HepG2 (cell line): ENCODE data around the gene GIPC1. TPM values are rescaled to one million over a fixed set of nuclear protein-coding genes. Genes with fewer than 3 reads are reported as not detected.

Experiments
- ELF4 ChIP-seq: sonication (generic); formaldehyde crosslinking; IDR thresholded peaks from 2 replicates; pipeline ENCODE4 v1.5.0; 2020; ENCODE audit warnings: missing genetic modification reagents, mild to moderate bottlenecking, moderate library complexity, borderline replicate concordance
- RFX5 ChIP-seq: IDR thresholded peaks from 2 replicates; pipeline ENCODE4 v1.6.1; 2011; ENCODE audit warnings: low read depth, low read length, improper control_type of control experiment
- SETDB1 ChIP-seq: sonication (generic); formaldehyde crosslinking; IDR thresholded peaks from 2 replicates; pipeline ENCODE4 v1.5.1; 2020; ENCODE audit warnings: missing genetic modification reagents, mild to moderate bottlenecking, borderline replicate concordance
- ZMYM3 ChIP-seq: sonication (generic); formaldehyde crosslinking; IDR thresholded peaks from 2 replicates; pipeline ENCODE4 v1.5.1; 2020; ENCODE audit warnings: mild to moderate bottlenecking, missing genetic modification reagents
- ZNF33B ChIP-seq: sonication (generic); formaldehyde crosslinking; IDR thresholded peaks from 2 replicates; pipeline ENCODE4 v1.5.1; 2020; ENCODE audit warnings: mild to moderate bottlenecking, missing genetic modification reagents
- polyA plus RNA-seq, 8 experiments: library from polyadenylated mRNA; depleted of rRNA in 3 of 8; stranded (reverse) in 7 of 8; unstranded in 1 of 8; fragments of >200 nt; fragmentation: Illumina TruSeq in 4 of 8; extraction: Trizol in 4 of 8; gene quantifications; 2 replicates each; pipeline versions ENCODE4 v1.2.1 to v1.2.3, GENCODE V29; 2011 to 2016; ENCODE audit warnings: low read depth in 4 of 8, missing spikeins in 1 of 8, mixed read lengths in 1 of 8; ENCODE audit not compliant: insufficient read depth in 1 of 8
- total RNA-seq, 5 experiments: library from RNA; depleted of rRNA; stranded (reverse); fragments of >200 nt; fragmentation: Illumina TruSeq; extraction: Trizol; gene quantifications; 2 replicates each; pipeline ENCODE4 v1.2.3, GENCODE V29; 2016; ENCODE audit warnings: low read depth in 1 of 5
- TF ChIP-seq, protein P1 (sequence below): sonication (generic); formaldehyde crosslinking; IDR thresholded peaks from 2 replicates; pipeline ENCODE4 v1.8.0; 2022; ENCODE audit warnings: mild to moderate bottlenecking, missing genetic modification reagents; ENCODE audit not compliant: insufficient replicate concordance
- TF ChIP-seq, protein P2 (sequence below): sonication (generic); formaldehyde crosslinking; IDR thresholded peaks from 2 replicates; pipeline ENCODE4 v1.5.0; 2020; ENCODE audit warnings: missing genetic modification reagents
- TF ChIP-seq, protein P3 (sequence below): sonication (generic); formaldehyde crosslinking; IDR thresholded peaks from 2 replicates; pipeline ENCODE4 v1.5.0; 2020; ENCODE audit warnings: mild to moderate bottlenecking, missing genetic modification reagents
- TF ChIP-seq, protein P4 (sequence below): fragments of 450-650 bp; IDR thresholded peaks from 2 replicates; pipeline ENCODE4 v1.6.1; 2016
- TF ChIP-seq, protein P5 (sequence below): sonication (generic); formaldehyde crosslinking; IDR thresholded peaks from 2 replicates; pipeline ENCODE4 v1.8.0; 2022; ENCODE audit warnings: missing genetic modification reagents, mild to moderate bottlenecking, moderate library complexity, borderline replicate concordance
- TF ChIP-seq, protein P6 (sequence below): sonication (generic); formaldehyde crosslinking; IDR thresholded peaks from 2 replicates; pipeline ENCODE4 v1.4.0; 2020; ENCODE audit warnings: missing genetic modification reagents

GIPC1 gene
- total and polyA plus RNA-seq, 2 of the 13 experiments (the other 11 are each of a cell fraction or from before 2014, with no cell fraction given): 27.1 to 48.1 TPM

DNA sequence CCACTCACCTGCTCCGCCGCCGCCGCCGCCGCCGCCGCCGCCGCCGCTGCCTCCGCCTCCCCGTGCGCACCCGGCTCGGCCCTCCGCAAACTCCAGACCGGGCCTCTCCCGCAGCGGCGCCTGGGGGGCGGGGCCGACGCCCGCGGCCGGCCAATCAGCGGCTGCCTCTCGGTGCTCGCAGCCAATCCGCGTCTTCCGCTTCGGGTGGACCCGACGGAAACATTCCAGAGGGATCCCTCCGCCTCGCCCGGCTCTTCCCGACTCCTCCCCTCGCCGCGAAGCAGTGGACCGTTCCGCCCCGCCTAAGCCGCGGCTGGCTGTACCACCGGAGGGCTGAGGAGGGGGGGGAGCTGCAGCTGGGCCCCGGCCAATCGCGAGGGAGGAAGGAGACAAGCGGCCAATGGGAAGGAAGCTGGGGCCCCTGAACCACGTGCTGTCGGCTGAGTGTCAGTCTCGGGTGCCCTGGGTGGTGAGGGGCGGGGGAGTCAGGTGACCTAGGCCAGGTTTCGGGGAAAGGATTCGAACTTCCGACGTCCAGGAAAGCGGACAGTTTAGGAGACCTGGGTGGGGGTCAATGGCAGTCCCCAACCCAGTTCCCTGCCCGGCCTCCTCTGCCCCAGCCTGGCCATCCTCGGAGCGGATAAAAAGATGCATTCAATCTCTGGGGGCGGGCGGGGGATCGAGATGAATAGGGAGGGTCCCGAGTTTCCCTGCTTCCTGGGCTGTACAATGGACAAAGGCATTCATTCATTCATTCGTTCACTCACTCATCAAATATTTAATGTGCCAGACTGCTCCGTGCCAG is at the start of gene GIPC1 (continued):
- TF ChIP-seq, protein P1, sequence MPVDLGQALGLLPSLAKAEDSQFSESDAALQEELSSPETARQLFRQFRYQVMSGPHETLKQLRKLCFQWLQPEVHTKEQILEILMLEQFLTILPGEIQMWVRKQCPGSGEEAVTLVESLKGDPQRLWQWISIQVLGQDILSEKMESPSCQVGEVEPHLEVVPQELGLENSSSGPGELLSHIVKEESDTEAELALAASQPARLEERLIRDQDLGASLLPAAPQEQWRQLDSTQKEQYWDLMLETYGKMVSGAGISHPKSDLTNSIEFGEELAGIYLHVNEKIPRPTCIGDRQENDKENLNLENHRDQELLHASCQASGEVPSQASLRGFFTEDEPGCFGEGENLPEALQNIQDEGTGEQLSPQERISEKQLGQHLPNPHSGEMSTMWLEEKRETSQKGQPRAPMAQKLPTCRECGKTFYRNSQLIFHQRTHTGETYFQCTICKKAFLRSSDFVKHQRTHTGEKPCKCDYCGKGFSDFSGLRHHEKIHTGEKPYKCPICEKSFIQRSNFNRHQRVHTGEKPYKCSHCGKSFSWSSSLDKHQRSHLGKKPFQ (CRISPR knock-in tag): no peak
- TF ChIP-seq SETDB1 (CRISPR knock-in tag): no peak
- no peak for TF ChIP-seq ELF4 (CRISPR knock-in tag)
- TF ChIP-seq, protein P2, sequence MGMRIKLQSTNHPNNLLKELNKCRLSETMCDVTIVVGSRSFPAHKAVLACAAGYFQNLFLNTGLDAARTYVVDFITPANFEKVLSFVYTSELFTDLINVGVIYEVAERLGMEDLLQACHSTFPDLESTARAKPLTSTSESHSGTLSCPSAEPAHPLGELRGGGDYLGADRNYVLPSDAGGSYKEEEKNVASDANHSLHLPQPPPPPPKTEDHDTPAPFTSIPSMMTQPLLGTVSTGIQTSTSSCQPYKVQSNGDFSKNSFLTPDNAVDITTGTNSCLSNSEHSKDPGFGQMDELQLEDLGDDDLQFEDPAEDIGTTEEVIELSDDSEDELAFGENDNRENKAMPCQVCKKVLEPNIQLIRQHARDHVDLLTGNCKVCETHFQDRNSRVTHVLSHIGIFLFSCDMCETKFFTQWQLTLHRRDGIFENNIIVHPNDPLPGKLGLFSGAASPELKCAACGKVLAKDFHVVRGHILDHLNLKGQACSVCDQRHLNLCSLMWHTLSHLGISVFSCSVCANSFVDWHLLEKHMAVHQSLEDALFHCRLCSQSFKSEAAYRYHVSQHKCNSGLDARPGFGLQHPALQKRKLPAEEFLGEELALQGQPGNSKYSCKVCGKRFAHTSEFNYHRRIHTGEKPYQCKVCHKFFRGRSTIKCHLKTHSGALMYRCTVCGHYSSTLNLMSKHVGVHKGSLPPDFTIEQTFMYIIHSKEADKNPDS (CRISPR knock-in tag): no peak
- TF ChIP-seq, protein P3, sequence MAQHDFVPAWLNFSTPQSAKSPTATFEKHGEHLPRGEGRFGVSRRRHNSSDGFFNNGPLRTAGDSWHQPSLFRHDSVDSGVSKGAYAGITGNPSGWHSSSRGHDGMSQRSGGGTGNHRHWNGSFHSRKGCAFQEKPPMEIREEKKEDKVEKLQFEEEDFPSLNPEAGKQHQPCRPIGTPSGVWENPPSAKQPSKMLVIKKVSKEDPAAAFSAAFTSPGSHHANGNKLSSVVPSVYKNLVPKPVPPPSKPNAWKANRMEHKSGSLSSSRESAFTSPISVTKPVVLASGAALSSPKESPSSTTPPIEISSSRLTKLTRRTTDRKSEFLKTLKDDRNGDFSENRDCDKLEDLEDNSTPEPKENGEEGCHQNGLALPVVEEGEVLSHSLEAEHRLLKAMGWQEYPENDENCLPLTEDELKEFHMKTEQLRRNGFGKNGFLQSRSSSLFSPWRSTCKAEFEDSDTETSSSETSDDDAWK (CRISPR knock-in tag): no peak
- TF ChIP-seq, protein P4, sequence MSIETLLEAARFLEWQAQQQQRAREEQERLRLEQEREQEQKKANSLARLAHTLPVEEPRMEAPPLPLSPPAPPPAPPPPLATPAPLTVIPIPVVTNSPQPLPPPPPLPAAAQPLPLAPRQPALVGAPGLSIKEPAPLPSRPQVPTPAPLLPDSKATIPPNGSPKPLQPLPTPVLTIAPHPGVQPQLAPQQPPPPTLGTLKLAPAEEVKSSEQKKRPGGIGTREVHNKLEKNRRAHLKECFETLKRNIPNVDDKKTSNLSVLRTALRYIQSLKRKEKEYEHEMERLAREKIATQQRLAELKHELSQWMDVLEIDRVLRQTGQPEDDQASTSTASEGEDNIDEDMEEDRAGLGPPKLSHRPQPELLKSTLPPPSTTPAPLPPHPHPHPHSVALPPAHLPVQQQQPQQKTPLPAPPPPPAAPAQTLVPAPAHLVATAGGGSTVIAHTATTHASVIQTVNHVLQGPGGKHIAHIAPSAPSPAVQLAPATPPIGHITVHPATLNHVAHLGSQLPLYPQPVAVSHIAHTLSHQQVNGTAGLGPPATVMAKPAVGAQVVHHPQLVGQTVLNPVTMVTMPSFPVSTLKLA: peak; percentile 79
- TF ChIP-seq RFX5: peak; percentile 68
- TF ChIP-seq, protein P5, sequence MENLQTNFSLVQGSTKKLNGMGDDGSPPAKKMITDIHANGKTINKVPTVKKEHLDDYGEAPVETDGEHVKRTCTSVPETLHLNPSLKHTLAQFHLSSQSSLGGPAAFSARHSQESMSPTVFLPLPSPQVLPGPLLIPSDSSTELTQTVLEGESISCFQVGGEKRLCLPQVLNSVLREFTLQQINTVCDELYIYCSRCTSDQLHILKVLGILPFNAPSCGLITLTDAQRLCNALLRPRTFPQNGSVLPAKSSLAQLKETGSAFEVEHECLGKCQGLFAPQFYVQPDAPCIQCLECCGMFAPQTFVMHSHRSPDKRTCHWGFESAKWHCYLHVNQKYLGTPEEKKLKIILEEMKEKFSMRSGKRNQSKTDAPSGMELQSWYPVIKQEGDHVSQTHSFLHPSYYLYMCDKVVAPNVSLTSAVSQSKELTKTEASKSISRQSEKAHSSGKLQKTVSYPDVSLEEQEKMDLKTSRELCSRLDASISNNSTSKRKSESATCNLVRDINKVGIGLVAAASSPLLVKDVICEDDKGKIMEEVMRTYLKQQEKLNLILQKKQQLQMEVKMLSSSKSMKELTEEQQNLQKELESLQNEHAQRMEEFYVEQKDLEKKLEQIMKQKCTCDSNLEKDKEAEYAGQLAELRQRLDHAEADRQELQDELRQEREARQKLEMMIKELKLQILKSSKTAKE: peak; percentile 87
- TF ChIP-seq, protein P6, sequence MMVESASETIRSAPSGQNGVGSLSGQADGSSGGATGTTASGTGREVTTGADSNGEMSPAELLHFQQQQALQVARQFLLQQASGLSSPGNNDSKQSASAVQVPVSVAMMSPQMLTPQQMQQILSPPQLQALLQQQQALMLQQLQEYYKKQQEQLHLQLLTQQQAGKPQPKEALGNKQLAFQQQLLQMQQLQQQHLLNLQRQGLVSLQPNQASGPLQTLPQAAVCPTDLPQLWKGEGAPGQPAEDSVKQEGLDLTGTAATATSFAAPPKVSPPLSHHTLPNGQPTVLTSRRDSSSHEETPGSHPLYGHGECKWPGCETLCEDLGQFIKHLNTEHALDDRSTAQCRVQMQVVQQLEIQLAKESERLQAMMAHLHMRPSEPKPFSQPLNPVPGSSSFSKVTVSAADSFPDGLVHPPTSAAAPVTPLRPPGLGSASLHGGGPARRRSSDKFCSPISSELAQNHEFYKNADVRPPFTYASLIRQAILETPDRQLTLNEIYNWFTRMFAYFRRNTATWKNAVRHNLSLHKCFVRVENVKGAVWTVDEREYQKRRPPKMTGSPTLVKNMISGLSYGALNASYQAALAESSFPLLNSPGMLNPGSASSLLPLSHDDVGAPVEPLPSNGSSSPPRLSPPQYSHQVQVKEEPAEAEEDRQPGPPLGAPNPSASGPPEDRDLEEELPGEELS (CRISPR knock-in tag): peak; percentile 58
- peak; percentile 71 for TF ChIP-seq ZMYM3 (CRISPR knock-in tag)
- peak; percentile 69; the same call in 1 of the 2 replicates for TF ChIP-seq ZNF33B (CRISPR knock-in tag)
